CD14-positive monocyte (primary cell): ENCODE measurements around the gene SEMA5B. TPM values are rescaled to one million over a fixed set of nuclear protein-coding genes. Genes with fewer than 3 reads are reported as not detected.
A peak's percentile ranks its signal among the peaks of the same experiment; 100 is the strongest.

Experiments
- DNase-seq, 3 donors: peaks; one replicate each; pipeline ENCODE4 v3.0.0-alpha.2; 2011 to 2022
- H2AFZ ChIP-seq: 2 replicates; pipeline ENCODE4 v1.6.0; 2012; ENCODE audit warnings: mild to moderate bottlenecking, low read depth, low read length, inconsistent platforms; ENCODE audit not compliant: insufficient read depth, poor library complexity, severe bottlenecking
- H3K27ac ChIP-seq, 2 donors: 1 replicate in 1 of 2; 2 replicates in 1 of 2; pipeline ENCODE4 v1.5.1; 2012 to 2013; ENCODE audit warnings: low read length in 2 of 2, control low read depth in 1 of 2, inconsistent platforms in 1 of 2, low read depth in 1 of 2, mild to moderate bottlenecking in 1 of 2
- H3K27me3 ChIP-seq, 2 donors: one replicate each; pipeline versions ENCODE4 v1.6.0 to v1.6.1; 2011 to 2013; ENCODE audit warnings: low read length in 2 of 2; ENCODE audit not compliant: control insufficient read depth in 2 of 2, insufficient read depth in 2 of 2
- H3K36me3 ChIP-seq, 2 donors: replicated peaks in 1 of 2; 1 replicate in 1 of 2; 2 replicates in 1 of 2; pipeline versions ENCODE4 v1.5.1 to v1.6.1; 2012 to 2013; ENCODE audit warnings: low read length in 2 of 2, control low read depth in 1 of 2, inconsistent platforms in 1 of 2, mild to moderate bottlenecking in 1 of 2; ENCODE audit not compliant: insufficient read depth in 2 of 2, control insufficient read depth in 1 of 2
- H3K4me1 ChIP-seq, 2 donors: 1 replicate in 1 of 2; 2 replicates in 1 of 2; pipeline versions ENCODE4 v1.5.1 to v1.6.1; 2012 to 2013; ENCODE audit warnings: low read length in 2 of 2, control low read depth in 1 of 2, inconsistent platforms in 1 of 2, mild to moderate bottlenecking in 1 of 2, moderate library complexity in 1 of 2; ENCODE audit not compliant: insufficient read depth in 2 of 2, control insufficient read depth in 1 of 2
- H3K4me2 ChIP-seq: replicated peaks from 2 replicates; pipeline ENCODE3; 2012; ENCODE audit warnings: low read length, moderate library complexity, mild to moderate bottlenecking; ENCODE audit not compliant: poor library complexity, severe bottlenecking; ENCODE audit errors: extremely low read depth
- H3K4me3 ChIP-seq, 3 experiments: fragments of 200-600 bp in 1 of 3; sonication (generic) in 1 of 3; replicated peaks in 1 of 3; 1 replicate in 2 of 3; 2 replicates in 1 of 3; pipeline ENCODE4 v1.5.1; 2011 to 2013; ENCODE audit warnings: low read length in 3 of 3, mild to moderate bottlenecking in 3 of 3, control low read depth in 2 of 3, low read depth in 2 of 3, inconsistent platforms in 1 of 3, moderate library complexity in 1 of 3
- H3K79me2 ChIP-seq: 2 replicates; pipeline ENCODE4 v1.6.0; 2012; ENCODE audit warnings: mild to moderate bottlenecking, control low read depth, inconsistent platforms, low read length, moderate library complexity; ENCODE audit not compliant: insufficient read depth
- H3K9ac ChIP-seq: 2 replicates; pipeline ENCODE4 v1.6.0; 2017; ENCODE audit warnings: low read length, mild to moderate bottlenecking; ENCODE audit not compliant: insufficient read depth, poor library complexity, severe bottlenecking
- H3K9me3 ChIP-seq, 2 donors: replicated peaks in 1 of 2; 1 replicate in 1 of 2; 2 replicates in 1 of 2; pipeline versions ENCODE4 v1.5.1 to v1.6.1; 2012 to 2013; ENCODE audit warnings: low read length in 2 of 2, control low read depth in 1 of 2; ENCODE audit not compliant: control insufficient read depth in 1 of 2, insufficient read depth in 1 of 2
- H4K20me1 ChIP-seq: 2 replicates; pipeline ENCODE4 v1.6.0; 2012; ENCODE audit warnings: mild to moderate bottlenecking, low read length, control low read depth, moderate library complexity; ENCODE audit not compliant: insufficient read depth
- H3K27ac Mint-ChIP-seq, 7 donors: one replicate each; pipeline ENCODE4 v1.8.0; 2020; ENCODE audit warnings: mild to moderate bottlenecking in 7 of 7, mixed read lengths in 7 of 7, moderate library complexity in 6 of 7, inconsistent platforms in 2 of 7
- H3K27me3 Mint-ChIP-seq, 3 donors: one replicate each; pipeline ENCODE4 v1.8.0; 2021 to 2022; ENCODE audit warnings: low read depth in 3 of 3, mild to moderate bottlenecking in 3 of 3, mixed read lengths in 3 of 3, moderate library complexity in 3 of 3, inconsistent platforms in 1 of 3
- H3K36me3 Mint-ChIP-seq, 2 donors: one replicate each; pipeline ENCODE4 v1.8.0; 2020; ENCODE audit warnings: mixed read lengths in 2 of 2, inconsistent platforms in 1 of 2, mild to moderate bottlenecking in 1 of 2
- H3K4me1 Mint-ChIP-seq: one replicate; pipeline ENCODE4 v1.8.0; 2020; ENCODE audit warnings: mild to moderate bottlenecking, mixed read lengths
- H3K4me3 Mint-ChIP-seq, 2 donors: one replicate each; pipeline ENCODE4 v1.8.0; 2020; ENCODE audit warnings: mild to moderate bottlenecking in 2 of 2, mixed read lengths in 2 of 2, moderate library complexity in 1 of 2
- H3K9me3 Mint-ChIP-seq, 7 donors: one replicate each; pipeline ENCODE4 v1.8.0; 2020 to 2022; ENCODE audit warnings: mixed read lengths in 7 of 7, mild to moderate bottlenecking in 6 of 7, moderate library complexity in 6 of 7, inconsistent platforms in 2 of 7
- CTCF ChIP-seq: fragments of 200-600 bp; IDR thresholded peaks from one replicate; pipeline ENCODE4 v1.8.0; 2022; ENCODE audit warnings: antibody characterized with exemption, mild to moderate bottlenecking
- WGBS: methylation state at CpG from one replicate; pipeline ENCODE4 v1.1.5; 2013; ENCODE audit warnings: missing lambda C conversion rate; ENCODE audit not compliant: insufficient coverage; 5-methylcytosine and 5-hydroxymethylcytosine counted together
- intact Hi-C, 2 donors: fragments of 100-400 bp; cut with micrococcal nuclease; formaldehyde crosslinking; loops; one replicate each; pipeline versions ENCODE4 v1.15.0 to v1.15.1; 2023
- polyA plus RNA-seq, 3 donors: library from polyadenylated mRNA; depleted of rRNA in 1 of 3; unstranded in 2 of 3; stranded (reverse) in 1 of 3; fragments of 300-500 nt in 2 of 3; fragments of >200 nt in 1 of 3; fragmentation: Illumina TruSeq in 2 of 3; gene quantifications; 1 replicate in 2 of 3; 2 replicates in 1 of 3; pipeline ENCODE4 v1.2.3, GENCODE V29; 2012 to 2021

SEMA5B gene
- polyA plus RNA-seq, 3 donors: not detected

GRCh38 chr3:122918576-122919290 is 108.8 kb downstream of the SEMA5B start:
- no peak overlapping the region for H2AFZ ChIP-seq
- intact Hi-C loops: no loop called here
- Mint-ChIP-seq H3K36me3 (no peaks in the 10 kb centered on the region), H3K9me3 (peaks cover 0 to 4% (median 0%) of the 10 kb centered on the region in 7 donors), H3K4me3 (no peak overlapping the region), H3K4me1 (peaks cover 4% of the 10 kb centered on the region), H3K27ac (peak overlapping the region in 1 of 7 donors; percentile 1), H3K27me3 (peaks cover 20 to 38% (median 34%) of the 10 kb centered on the region in 3 donors)
- H3K4me1 ChIP-seq: peaks cover 6 to 11% of the 10 kb centered on the region in 2 donors
- H3K9ac ChIP-seq: no peak overlapping the region
- no peaks in the 10 kb centered on the region for H4K20me1 ChIP-seq
- H3K9me3 ChIP-seq: no peaks in the 10 kb centered on the region
- 94% methylated on average over 2 of the region's 5 CpGs for WGBS
- H3K79me2 ChIP-seq: no peaks in the 10 kb centered on the region
- peaks cover 17 to 57% of the 10 kb centered on the region in 2 donors for H3K27me3 ChIP-seq
- H3K36me3 ChIP-seq: no peaks in the 10 kb centered on the region
- TF ChIP-seq CTCF: no peak
- H3K4me3 ChIP-seq: no peak overlapping the region
- DNase-seq: no peak
- H3K4me2 ChIP-seq: no peak overlapping the region
- no peak overlapping the region for H3K27ac ChIP-seq

DNA sequence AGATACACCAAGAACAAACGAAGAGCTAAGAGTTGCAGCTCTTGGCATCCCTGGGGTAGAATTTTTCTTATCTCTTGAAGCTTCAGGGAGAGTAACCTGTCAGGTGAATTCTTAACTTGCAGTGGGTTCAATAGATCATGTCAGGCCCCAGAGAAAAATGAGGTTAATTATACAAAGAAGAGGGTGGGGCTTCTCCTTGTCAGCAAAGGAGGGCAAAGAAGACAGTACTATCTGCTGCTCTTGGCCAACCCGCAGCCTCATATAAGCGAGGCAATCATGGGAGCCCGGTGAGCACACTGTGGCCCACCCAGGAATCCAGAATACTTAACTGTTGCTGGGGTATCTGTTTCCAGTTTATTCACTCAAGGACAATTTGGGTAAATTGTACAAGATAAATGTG is 110.2 kb downstream of the SEMA5B start:
- Mint-ChIP-seq H3K9me3 (peaks cover 0 to 4% (median 0%) of the 10 kb centered on the region in 7 donors), H3K27ac (no peak overlapping the region), H3K4me1 (peaks cover 3% of the 10 kb centered on the region), H3K36me3 (no peaks in the 10 kb centered on the region), H3K27me3 (peaks cover 27 to 46% (median 36%) of the 10 kb centered on the region in 3 donors), H3K4me3 (no peak overlapping the region)
- TF ChIP-seq CTCF: no peak
- no peak overlapping the region for H3K4me2 ChIP-seq
- intact Hi-C loops: no loop called here
- no peak overlapping the region for H3K9ac ChIP-seq
- no peak overlapping the region for H3K27ac ChIP-seq
- 90% methylated on average over 3 of the region's 4 CpGs for WGBS
- no peaks in the 10 kb centered on the region for H4K20me1 ChIP-seq
- no peaks in the 10 kb centered on the region for H3K9me3 ChIP-seq
- no peak overlapping the region for H3K4me3 ChIP-seq
- no peak overlapping the region for H2AFZ ChIP-seq
- no peaks in the 10 kb centered on the region for H3K79me2 ChIP-seq
- DNase-seq: no peak
- H3K36me3 ChIP-seq: no peaks in the 10 kb centered on the region
- H3K27me3 ChIP-seq: peaks cover 10 to 55% of the 10 kb centered on the region in 2 donors
- peaks cover 6 to 10% of the 10 kb centered on the region in 2 donors for H3K4me1 ChIP-seq
